Choroid plexus epithelial cell (primary cell): ENCODE data around the gene HUS1.

Experiments
- DNase-seq: peaks from one replicate; pipeline ENCODE4 v3.0.0-alpha.2; 2010; ENCODE audit warnings: low read depth
- H3K4me3 ChIP-seq: 2 replicates; pipeline ENCODE4 v1.5.1; 2011; ENCODE audit warnings: low read depth, mild to moderate bottlenecking, control low read depth, low read length, moderate library complexity
- TF ChIP-seq, protein P1 (sequence below): conservative IDR thresholded peaks from 2 replicates; pipeline ENCODE4 v1.5.1; 2011; ENCODE audit warnings: low read depth, mild to moderate bottlenecking, control low read depth, inconsistent platforms, low read length, moderate library complexity

HUS1 gene

DNA sequence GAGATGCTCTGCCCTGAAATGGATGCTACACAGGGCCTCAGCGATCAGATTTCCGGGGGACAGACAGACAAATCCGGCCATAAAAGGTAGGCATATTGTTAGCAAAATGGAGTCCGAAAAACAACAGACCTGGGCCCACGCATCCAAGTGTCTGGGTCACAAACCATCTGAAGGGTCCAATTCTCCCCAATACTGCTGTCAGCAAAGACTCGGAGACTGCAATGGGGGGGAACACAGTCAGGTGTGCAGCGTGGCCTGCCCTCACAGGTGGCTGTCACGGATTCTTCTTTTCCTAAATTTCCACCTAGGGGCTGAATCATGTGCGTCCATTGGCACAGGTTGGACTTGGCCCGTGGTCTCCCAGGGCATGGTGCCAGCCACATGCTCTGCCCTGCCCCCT is 44.1 kb downstream of the HUS1 start:
- H3K4me3 ChIP-seq, result no peak overlapping the region
- DNase-seq, result no peak
- TF ChIP-seq, protein P1, sequence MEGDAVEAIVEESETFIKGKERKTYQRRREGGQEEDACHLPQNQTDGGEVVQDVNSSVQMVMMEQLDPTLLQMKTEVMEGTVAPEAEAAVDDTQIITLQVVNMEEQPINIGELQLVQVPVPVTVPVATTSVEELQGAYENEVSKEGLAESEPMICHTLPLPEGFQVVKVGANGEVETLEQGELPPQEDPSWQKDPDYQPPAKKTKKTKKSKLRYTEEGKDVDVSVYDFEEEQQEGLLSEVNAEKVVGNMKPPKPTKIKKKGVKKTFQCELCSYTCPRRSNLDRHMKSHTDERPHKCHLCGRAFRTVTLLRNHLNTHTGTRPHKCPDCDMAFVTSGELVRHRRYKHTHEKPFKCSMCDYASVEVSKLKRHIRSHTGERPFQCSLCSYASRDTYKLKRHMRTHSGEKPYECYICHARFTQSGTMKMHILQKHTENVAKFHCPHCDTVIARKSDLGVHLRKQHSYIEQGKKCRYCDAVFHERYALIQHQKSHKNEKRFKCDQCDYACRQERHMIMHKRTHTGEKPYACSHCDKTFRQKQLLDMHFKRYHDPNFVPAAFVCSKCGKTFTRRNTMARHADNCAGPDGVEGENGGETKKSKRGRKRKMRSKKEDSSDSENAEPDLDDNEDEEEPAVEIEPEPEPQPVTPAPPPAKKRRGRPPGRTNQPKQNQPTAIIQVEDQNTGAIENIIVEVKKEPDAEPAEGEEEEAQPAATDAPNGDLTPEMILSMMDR, result no peak

- no peak for DNase-seq
- no peak overlapping the region for H3K4me3 ChIP-seq
- TF ChIP-seq, protein P1, result no peak
Observed at GRCh38 chr7:47934831-47935230, 44.6 kb downstream of the HUS1 start.

DNA sequence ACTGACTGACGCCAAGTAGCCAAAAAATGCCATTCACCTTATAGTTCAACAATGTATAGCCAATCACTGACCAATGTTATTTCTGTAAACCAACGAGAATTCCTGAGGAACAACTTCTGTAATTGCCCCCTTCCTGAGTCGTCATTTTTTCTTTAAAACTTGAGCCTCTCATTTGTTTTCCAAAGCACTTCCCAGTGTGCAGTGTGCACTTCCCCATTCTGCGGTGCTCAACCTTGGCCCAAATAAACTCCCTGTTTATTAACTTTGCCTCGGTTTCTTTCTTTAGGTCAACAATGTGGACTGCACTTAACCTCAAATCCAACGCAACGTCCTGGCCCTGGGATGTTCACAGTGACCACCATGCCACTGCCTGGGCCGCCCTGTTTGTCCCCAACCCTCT is 46.2 kb downstream of the HUS1 start:
- no peak overlapping the region for H3K4me3 ChIP-seq
- DNase-seq, result no peak
- TF ChIP-seq, protein P1, result no peak

- TF ChIP-seq, protein P1, result no peak
- no peak overlapping the region for H3K4me3 ChIP-seq
- no peak for DNase-seq
Observed at GRCh38 chr7:47932466-47933037, 46.9 kb downstream of the HUS1 start.

DNA sequence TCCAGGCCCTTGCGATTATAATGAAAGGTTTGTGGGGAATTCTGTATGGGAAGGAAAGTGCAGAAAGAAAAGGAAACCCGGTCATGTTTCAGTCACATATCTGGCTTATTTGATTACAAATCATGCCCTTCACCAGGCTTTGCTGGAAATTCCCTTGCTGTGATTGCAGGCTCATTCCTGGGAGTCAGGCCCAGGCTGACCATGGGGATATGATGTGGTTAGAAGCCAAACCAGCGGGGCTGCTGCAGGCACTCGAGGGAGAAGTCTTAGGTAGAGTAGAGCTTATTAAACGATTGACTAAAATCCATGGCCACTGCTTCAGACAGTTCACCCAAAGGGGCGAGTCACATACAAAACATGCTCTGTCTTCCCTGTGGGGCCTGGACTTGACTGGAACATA is 47.4 kb downstream of the HUS1 start:
- no peak overlapping the region for H3K4me3 ChIP-seq
- peak; percentile 55 for DNase-seq
- TF ChIP-seq, protein P1, result no peak

- TF ChIP-seq, protein P1, result no peak
- no peak overlapping the region for H3K4me3 ChIP-seq
- DNase-seq, result no peak
Observed at GRCh38 chr7:47931005-47932004, 48.1 kb downstream of the HUS1 start.
